GM19395 (cell line): ENCODE data around the gene GABPA.
A peak's percentile ranks its signal among the peaks of the same experiment; 100 is the strongest.
"Not testable (repeated sequence)": the region's sequence is repeated elsewhere in the genome, so short reads cannot be mapped to it uniquely, and the experiment has no call there.

Experiments
- ATAC-seq: cut with Tn5 transposase; IDR thresholded peaks from one replicate; pipeline ENCODE4 v1.9.1; 2021; ENCODE audit warnings: mild to moderate bottlenecking, moderate library complexity; ENCODE audit not compliant: unreplicated experiment

The GABPA gene

DNA sequence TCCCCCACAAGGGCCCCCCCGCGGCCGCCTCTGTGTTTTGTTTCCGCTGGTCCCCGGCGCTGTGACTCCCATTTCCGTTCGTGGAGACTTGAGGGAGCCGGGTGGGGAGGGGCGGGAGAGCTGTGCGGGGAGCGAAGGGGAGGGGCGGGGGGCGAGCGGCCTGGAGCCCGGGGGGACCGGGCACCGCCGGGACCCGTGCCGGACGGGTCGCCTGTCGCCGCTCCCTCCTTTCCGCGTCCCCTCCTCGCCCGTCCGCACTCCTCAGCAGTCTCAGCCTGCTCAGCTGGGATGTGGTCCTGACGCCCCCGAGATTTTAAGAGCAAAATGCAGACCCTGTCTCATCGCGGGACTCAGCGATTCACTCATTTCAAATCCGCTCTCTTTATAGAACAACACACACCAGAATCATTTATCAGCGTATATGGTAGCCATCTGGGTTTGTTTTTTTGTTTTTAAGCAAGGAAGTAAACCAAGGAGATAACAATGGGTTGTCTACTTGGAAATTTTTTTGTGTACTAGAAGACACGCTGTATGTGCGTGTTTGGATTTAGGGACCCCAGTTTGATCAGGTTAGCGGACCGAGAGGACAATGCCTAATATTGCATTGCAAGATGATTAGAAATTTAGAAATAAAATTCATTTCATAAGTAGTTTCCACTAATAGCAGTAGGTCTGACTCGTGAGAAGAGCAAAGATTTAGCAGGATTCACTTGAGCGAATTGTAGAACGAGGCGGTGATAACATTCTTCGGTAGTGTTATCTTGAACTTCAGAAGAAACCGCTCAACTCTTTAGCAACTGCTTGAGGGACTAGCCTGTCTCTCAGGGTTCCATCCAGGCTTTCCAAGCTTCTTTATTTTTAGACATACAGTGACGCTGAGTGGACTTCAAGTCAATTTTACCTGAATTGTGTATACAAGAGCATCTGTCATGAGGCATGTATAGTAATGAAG, 1.1 kb downstream of the GABPA start:
- ATAC-seq, result peak; percentile 9

- ATAC-seq, result no peak
Measured at GRCh38 chr21:25737421-25737820, 2.6 kb downstream of the GABPA start.

DNA sequence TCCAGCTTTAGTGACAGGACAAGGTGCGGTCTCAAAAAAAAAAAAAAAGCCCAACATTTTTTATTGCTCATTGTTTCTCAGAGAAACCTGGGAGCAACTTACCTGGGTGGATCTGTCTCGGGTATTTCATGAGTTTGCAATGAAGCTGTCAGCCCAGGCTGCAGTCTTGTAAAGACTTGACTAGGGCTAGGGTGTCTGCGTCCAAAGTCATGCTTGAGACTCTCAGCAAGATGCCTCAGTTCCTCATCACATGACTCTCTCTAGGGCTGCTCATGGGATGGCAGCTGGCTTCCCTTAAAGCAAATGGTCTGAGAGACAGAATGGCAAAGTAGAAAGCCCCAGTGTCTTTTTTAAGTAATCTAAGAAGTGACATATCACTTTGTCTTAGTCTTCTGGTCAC, 8.1 kb downstream of the GABPA start:
- no peak for ATAC-seq

- no peak for ATAC-seq
Measured at GRCh38 chr21:25744854-25745253, 10.1 kb downstream of the GABPA start.

DNA sequence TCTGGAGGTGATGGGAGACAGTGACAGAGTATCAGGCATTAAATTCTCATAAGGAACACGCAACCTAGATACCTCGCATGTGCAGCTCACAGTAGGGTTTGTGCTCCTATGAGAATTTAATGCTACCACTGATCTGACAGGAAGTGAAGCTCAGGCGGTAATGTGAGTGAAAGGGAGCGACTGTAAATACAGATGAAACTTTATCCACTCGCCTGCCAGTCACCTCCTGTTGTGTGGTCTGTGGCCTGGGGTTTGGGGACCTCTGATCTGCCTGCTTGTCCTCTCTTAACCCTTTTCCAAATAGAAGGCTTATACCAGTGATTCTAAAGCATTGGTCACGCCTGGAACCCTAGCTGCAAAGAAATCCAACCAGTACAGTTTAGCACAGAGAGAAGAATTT, 15.3 kb downstream of the GABPA start:
- no peak for ATAC-seq

DNA sequence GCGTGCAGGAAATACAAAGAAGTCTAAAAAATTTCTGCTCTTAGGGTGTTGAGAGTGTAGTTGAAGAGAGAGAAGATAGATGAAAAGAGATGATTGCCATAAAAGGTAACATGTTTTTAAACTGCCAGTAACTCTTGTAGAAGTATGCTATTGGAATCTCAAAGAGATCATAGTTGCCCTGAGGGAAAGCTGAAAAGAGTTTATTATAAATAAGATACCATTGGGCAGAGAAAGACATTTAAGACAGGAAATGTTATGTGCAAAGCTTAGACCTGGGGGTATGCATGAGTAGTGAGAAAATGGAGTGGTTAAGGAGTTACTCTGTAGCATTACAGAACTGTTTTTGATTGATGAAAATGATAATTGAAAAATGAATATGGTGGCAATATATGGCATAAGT, 17.6 kb downstream of the GABPA start:
- no peak for ATAC-seq

DNA sequence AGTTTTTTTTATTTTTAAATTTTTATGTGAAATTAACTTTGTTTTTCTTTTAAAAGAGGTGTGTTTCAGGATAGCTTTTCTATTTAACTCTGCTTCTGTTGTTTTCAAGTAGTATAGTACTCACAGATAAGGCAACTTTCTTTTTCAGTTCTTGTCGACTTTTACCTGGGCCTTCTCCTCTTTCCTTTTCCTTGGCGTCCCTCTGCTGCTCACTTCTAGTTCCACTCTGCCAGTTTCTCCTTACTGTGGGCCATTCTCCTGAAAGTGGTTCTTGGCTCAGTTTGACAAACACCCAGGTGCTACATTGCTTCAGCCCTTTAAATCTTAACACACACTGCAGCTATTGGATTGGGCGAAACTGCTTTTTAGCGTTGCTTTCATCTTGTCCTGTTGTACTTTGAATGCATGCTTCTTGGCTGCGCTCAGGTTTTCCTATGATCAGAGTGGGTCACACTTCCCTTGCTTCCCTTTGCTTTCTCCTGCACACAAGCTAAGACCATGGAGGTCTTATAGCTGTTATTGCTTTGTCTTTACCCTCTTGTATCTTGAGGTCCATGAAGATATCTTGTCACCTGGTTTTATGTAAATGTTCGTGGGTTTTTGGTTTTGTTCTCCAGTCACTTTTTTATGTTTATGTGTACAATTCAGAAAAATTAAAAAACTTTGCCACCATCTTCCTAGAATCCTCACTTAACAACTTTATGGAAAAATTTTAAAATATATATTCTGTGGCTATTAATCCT, 21.6 kb downstream of the GABPA start:
- no peak for ATAC-seq

DNA sequence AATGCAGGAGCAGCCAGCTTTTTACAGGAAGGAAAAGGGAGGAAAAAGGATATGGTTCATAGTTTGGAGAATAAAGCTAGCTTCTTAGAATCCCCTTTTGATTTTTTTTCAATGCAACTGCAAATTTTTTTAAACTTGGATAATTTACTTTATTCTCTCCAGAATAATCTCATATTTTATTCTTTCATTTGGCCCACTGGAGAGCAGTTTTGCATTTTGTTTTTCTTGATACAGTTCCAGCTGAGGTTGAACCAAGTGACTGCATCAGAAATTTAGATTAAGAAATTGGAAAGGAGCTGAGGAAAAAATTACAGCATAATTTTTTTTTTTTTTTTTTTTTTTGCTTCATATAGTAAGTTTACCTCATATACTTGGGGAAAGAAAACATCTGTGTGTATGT, 22.8 kb downstream of the GABPA start:
- ATAC-seq, result no peak

DNA sequence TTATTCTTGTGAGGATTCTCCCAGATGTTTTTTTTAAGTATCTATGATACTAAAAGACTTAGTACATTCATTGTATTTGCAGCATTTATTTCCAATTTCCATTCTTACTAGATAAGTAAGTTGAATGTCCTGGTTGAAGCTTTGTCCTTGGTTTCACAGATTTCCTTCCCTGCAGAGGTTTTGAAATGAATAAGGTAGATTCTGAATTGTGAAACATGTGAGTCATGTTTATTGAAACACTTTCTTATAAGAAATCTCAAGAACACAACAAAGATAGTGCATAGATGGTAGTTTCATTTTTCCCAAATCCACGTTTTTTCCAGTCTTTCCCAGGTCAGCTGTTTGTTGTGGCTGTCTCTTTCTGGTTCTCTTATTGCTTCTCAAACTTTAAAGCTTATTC, 24.8 kb downstream of the GABPA start:
- ATAC-seq, result no peak

GRCh38 chr21:25760061-25760460, 25.3 kb downstream of the GABPA start:
- no peak for ATAC-seq

DNA sequence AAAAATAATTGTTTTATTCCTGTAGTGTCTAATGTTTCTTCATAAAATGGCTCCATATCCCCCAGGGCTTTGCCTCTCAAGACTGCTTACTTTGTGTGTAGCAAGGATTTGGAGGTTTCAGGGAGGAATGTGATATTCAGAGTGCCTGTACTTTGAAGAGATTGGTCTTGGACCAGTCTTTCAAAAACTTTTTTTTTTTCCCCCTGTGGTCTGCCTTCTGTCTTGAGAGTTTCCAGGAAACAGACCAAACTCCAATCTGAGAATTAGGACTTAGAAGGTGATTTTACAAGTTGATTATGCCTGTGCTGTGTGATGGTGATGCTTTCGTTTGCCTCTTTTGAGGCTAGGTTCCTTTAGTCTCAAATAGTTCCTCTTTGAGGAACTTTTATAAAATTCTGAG, 25.9 kb downstream of the GABPA start:
- no peak for ATAC-seq

GRCh38 chr21:25764065-25764464, 29.3 kb downstream of the GABPA start:
- no peak for ATAC-seq

- no peak for ATAC-seq
Measured at GRCh38 chr21:25767921-25768320, 33.1 kb downstream of the GABPA start.

GRCh38 chr21:25772686-25773085, 37.9 kb downstream of the GABPA start:
- no peak for ATAC-seq

- no peak for ATAC-seq
Measured at GRCh38 chr21:25776440-25776839, 41.7 kb downstream of the GABPA start.

DNA sequence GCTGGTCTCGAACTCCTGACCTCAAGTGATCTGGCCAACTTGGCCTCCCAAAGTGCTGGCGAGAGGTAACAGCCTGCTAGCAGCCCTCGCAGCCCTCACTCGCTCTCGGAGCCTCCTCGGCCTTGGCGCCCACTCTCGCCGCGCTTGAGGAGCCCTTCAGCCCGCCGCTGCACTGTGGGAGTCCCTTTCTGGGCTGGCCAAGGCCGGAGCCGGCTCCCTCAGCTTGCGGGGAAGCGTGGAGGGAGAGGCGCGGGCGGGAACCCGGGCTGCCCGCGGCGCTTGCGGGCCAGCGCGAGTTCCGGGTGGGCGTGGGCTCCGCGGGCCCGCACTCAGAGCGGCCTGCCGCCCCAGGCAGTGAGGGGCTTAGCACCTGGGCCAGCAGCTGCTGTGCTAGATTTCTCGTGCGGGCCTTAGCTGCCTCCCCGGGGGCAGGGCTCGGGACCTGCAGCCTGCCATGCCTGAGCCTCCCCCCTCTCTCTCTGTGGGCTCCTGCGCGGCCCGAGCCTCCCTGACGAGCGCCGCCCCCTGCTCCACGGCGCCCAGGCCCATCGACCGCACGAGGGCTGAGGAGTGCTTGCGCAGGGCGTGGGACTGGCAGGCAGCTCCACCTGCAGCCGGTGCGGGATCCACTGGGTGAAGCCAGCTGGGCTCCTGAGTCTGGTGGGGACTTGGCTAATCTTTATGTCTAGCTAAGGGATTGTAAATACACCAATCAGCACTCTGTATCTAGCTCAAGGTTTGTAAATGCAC, 43.5 kb downstream of the GABPA start:
- not testable (repeated sequence) for ATAC-seq

- ATAC-seq, result no peak
Measured at GRCh38 chr21:25788677-25789076, 53.9 kb downstream of the GABPA start.

- ATAC-seq, result peak; percentile 77
Measured at GRCh38 chr21:25790122-25790877, 55.5 kb downstream of the GABPA start.

- ATAC-seq, result no peak
Measured at GRCh38 chr21:25790878-25791204, 56.1 kb downstream of the GABPA start.

DNA sequence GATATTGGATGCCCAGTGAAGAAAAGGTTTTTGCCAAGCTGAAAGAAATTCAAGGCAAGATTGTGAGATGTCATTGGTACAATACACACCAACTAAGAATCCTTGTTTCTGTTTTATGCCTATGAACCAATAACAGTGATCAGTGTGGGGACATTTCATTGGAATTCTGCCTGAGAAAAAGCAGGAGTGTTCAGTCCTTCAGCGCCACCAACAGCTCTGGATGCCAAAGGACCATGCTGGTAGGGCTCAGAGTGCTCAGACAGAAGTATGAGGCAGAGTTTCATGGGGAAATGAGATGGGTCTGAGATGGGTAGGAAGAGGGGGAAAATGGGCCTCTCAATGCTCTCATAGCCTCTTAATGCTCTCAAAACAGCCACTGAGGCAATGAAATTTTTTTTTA, 56.5 kb downstream of the GABPA start:
- ATAC-seq, result no peak
